ENCODE measurements around the gene ZNF695. TPM values are rescaled to one million over a fixed set of nuclear protein-coding genes. Genes with fewer than 3 reads are reported as not detected.
A peak's percentile ranks its signal among the peaks of the same experiment; 100 is the strongest.

ZNF695 gene
- total and polyA plus RNA-seq, 2 of the 13 experiments (the other 11 are each of a cell fraction or from before 2014, with no cell fraction given) = 2.9 to 11.6 TPM

GRCh38 chr1:246971090-246971721 is 36.7 kb downstream of the ZNF695 start (continued):
- peak; percentile 29; the same call in 1 of the 2 replicates for TF ChIP-seq ZFP91 (CRISPR knock-in tag; IDR thresholded peaks at IDR 0.05; ENCODE audit: borderline replicate concordance)
- TF ChIP-seq GTF3A (CRISPR knock-in tag; conservative IDR thresholded peaks at IDR 0.05) = no peak
- TF ChIP-seq ARID4A (CRISPR knock-in tag; IDR thresholded peaks at IDR 0.05; ENCODE audit: borderline replicate concordance) = 0 out of 2 replicates have a peak, but pooled peaks have one; percentile 13

- POLR2A ChIA-PET = no interaction called here
- H3K79me2 ChIP-seq (ENCODE audit: insufficient read depth, low read length) = no peaks in the 10 kb centered on the region
Observed at GRCh38 chr1:246969621-246970020, 38.2 kb downstream of the ZNF695 start.

More at GRCh38 chr1:246969621-246970020, 38.2 kb downstream of the ZNF695 start:
- Histone ChIP-seq H3K4me3 (replicated peaks in 1 of 3; ENCODE audit: insufficient read depth in 1 of 3, low read depth in 2 of 3, low read length in 3 of 3) (no peak overlapping the region), H3K27ac (ENCODE audit: extremely low read length, insufficient read depth, low read length) (no peak overlapping the region), H2AFZ (ENCODE audit: low read length) (no peak overlapping the region), H3K4me1 (ENCODE audit: insufficient read depth, low read length) (no peaks in the 10 kb centered on the region), H3K27me3 (ENCODE audit: control insufficient read depth in 1 of 2, insufficient read depth in 2 of 2, low read length in 2 of 2) (no peaks in the 10 kb centered on the region), H3K36me3 (replicated peaks in 1 of 2; ENCODE audit: control insufficient read depth in 1 of 2, insufficient read depth in 2 of 2, low read length in 2 of 2) (no peaks in the 10 kb centered on the region), H3K9ac (ENCODE audit: insufficient read depth, low read depth, low read length) (no peak overlapping the region), H3K9me3 (ENCODE audit: low read length) (peaks cover 18% of the 10 kb centered on the region; the same call in 1 of the 2 replicates), H3K4me2 (ENCODE audit: low read depth, low read length) (no peak overlapping the region), H4K20me1 (ENCODE audit: insufficient read depth, low read length) (no peaks in the 10 kb centered on the region)
- ATAC-seq (no peak), DNase-seq (ENCODE audit: low spot score) (no peak), FAIRE-seq (no peak)
- in situ Hi-C loops (cut with HindIII; ENCODE audit: extremely low pct_ligation_motif_present, low pct_unique_long_range_greater_than_20kb) = no loop called here
- intact Hi-C loops (cut with micrococcal nuclease; ENCODE audit: unreplicated experiment) = no loop called here
- CTCF ChIA-PET (ENCODE audit: low intra/inter-chr PET ratio, low total read pairs) = no interaction called here
- WGBS (ENCODE audit: low lambda C conversion rate) = 100% methylated on average over 3 of the region's 3 CpGs
- TF ChIP-seq ZNF782 (CRISPR knock-in tag; IDR thresholded peaks at IDR 0.05; ENCODE audit: borderline replicate concordance) (no peak), ATAD3A (CRISPR knock-in tag; IDR thresholded peaks at IDR 0.05) (no peak), ARID4A (CRISPR knock-in tag; IDR thresholded peaks at IDR 0.05; ENCODE audit: borderline replicate concordance) (no peak), ZNF414 (CRISPR knock-in tag; IDR thresholded peaks at IDR 0.05) (no peak), BRD4 (CRISPR knock-in tag; IDR thresholded peaks at IDR 0.05) (no peak)
- BruUV-seq (replicated peaks) = no TSS peak

All from HepG2 (cell line).